Endothelial cell of umbilical vein (primary cell): Measurements from ENCODE around the gene TMEM181. TPM values are rescaled to one million over a fixed set of nuclear protein-coding genes. Genes with fewer than 3 reads are reported as not detected.

Experiments
- BruUV-seq: library from RNA; stranded (reverse); fragments of 400-500 nt; replicated peaks from 2 replicates; lab custom pipeline; 2021; lab: Mats Ljungman, UMichigan
- CTCF ChIA-PET: fragments of 300-600, 350-600 bp; sonication (Branson Sonifier 250); formaldehyde crosslinking; loops from one replicate; lab custom pipeline; 2021; ENCODE audit warnings: antibody characterized with exemption, inconsistent platforms; lab: Charles Lee
- POLR2A ChIA-PET: fragments of 300-600, 350-600 bp; sonication (Branson Sonifier 250); formaldehyde crosslinking; loops from one replicate; lab custom pipeline; 2021; ENCODE audit warnings: antibody characterized with exemption, inconsistent platforms; lab: Charles Lee
- DNase-seq: peaks from one replicate; pipeline ENCODE4 v3.0.0-alpha.2; 2011; ENCODE audit warnings: low read depth, low spot score
- FAIRE-seq: peaks from 2 replicates; lab custom pipeline; 2011; peaks lifted over from hg19 to GRCh38; lab: Jason Lieb, UNC
- H2AFZ ChIP-seq: 2 replicates; pipeline ENCODE4 v1.6.0; 2012; ENCODE audit warnings: low read depth, low read length, control low read depth, inconsistent platforms
- H3K27ac ChIP-seq: 2 replicates; pipeline ENCODE4 v1.5.1; 2011; ENCODE audit warnings: low read depth, mild to moderate bottlenecking, control low read depth, low read length, moderate library complexity; ENCODE audit not compliant: insufficient read depth
- H3K27me3 ChIP-seq, 2 experiments: 2 replicates each; pipeline versions ENCODE4 v1.6.0 to v1.6.1; 2011; ENCODE audit warnings: low read length in 2 of 2, mixed read lengths in 1 of 2; ENCODE audit not compliant: control insufficient read depth in 2 of 2, insufficient read depth in 2 of 2
- H3K36me3 ChIP-seq, 2 experiments: 2 replicates in 1 of 2; 3 replicates in 1 of 2; pipeline ENCODE4 v1.5.1; 2011; ENCODE audit warnings: low read length in 2 of 2, mild to moderate bottlenecking in 1 of 2, moderate library complexity in 1 of 2; ENCODE audit not compliant: control insufficient read depth in 2 of 2, insufficient read depth in 2 of 2; ENCODE audit errors: extremely low read depth in 1 of 2
- H3K4me1 ChIP-seq: 3 replicates; pipeline ENCODE4 v1.5.1; 2011; ENCODE audit warnings: mild to moderate bottlenecking, low read length; ENCODE audit not compliant: control insufficient read depth, insufficient read depth; ENCODE audit errors: extremely low read depth
- H3K4me2 ChIP-seq: 2 replicates; pipeline ENCODE4 v1.6.1; 2011; ENCODE audit warnings: low read length, control low read depth, mixed read lengths; ENCODE audit not compliant: insufficient read depth
- H3K4me3 ChIP-seq, 3 experiments: fragments of 200-600 bp in 1 of 3; sonication (generic), shearing (Covaris generic) in 1 of 3; replicated peaks in 1 of 3; 2 replicates each; pipeline ENCODE4 v1.5.1; 2011 to 2016; ENCODE audit warnings: control low read depth in 3 of 3, low read length in 3 of 3, mild to moderate bottlenecking in 2 of 3, inconsistent platforms in 1 of 3, low read depth in 1 of 3, moderate library complexity in 1 of 3; ENCODE audit not compliant: insufficient read depth in 1 of 3
- H3K79me2 ChIP-seq: 2 replicates; pipeline ENCODE4 v1.6.0; 2012; ENCODE audit warnings: low read length, inconsistent platforms; ENCODE audit not compliant: control insufficient read depth, insufficient read depth
- H3K9ac ChIP-seq: replicated peaks from 2 replicates; pipeline ENCODE3; 2011; ENCODE audit warnings: low read length, control low read depth; ENCODE audit not compliant: insufficient read depth; ENCODE audit errors: extremely low read depth
- H3K9me1 ChIP-seq: replicated peaks from 3 replicates; pipeline ENCODE4 v1.6.0; 2011; ENCODE audit warnings: mild to moderate bottlenecking, low read length; ENCODE audit not compliant: control insufficient read depth, insufficient read depth; ENCODE audit errors: extremely low read depth
- H3K9me3 ChIP-seq: replicated peaks from 2 replicates; pipeline ENCODE4 v1.5.1; 2012; ENCODE audit warnings: low read length, inconsistent platforms; ENCODE audit not compliant: control insufficient read depth, insufficient read depth
- H4K20me1 ChIP-seq: replicated peaks from 2 replicates; pipeline ENCODE3; 2011; ENCODE audit warnings: mild to moderate bottlenecking, low read length; ENCODE audit not compliant: control insufficient read depth, insufficient read depth; ENCODE audit errors: extremely low read depth
- CTCF ChIP-seq, 2 donors: IDR thresholded peaks; 1 replicate in 1 of 2; 2 replicates in 1 of 2; pipeline ENCODE4 v1.5.1; 2011; ENCODE audit warnings: low read length in 2 of 2, mild to moderate bottlenecking in 2 of 2, moderate library complexity in 2 of 2, control low read depth in 1 of 2, inconsistent platforms in 1 of 2, low read depth in 1 of 2; ENCODE audit not compliant: insufficient read depth in 1 of 2; ENCODE audit errors: extremely low read depth in 1 of 2
- EZH2 ChIP-seq: IDR thresholded peaks from 2 replicates; pipeline ENCODE4 v1.6.1; 2012; ENCODE audit warnings: borderline replicate concordance, low read depth, mild to moderate bottlenecking, moderate library complexity, low read length, inconsistent platforms; ENCODE audit not compliant: severe bottlenecking
- FOS ChIP-seq: IDR thresholded peaks from 2 replicates; pipeline ENCODE4 v1.6.1; 2011; ENCODE audit warnings: mild to moderate bottlenecking, low read length, moderate library complexity, borderline replicate concordance; ENCODE audit not compliant: insufficient read depth
- GATA2 ChIP-seq: IDR thresholded peaks from 2 replicates; pipeline ENCODE4 v1.7.0; 2011; ENCODE audit warnings: low read depth, mild to moderate bottlenecking, moderate library complexity, mixed read lengths, low read length; ENCODE audit not compliant: insufficient read length, insufficient read depth
- JUN ChIP-seq: IDR thresholded peaks from 2 replicates; pipeline ENCODE4 v1.6.1; 2011; ENCODE audit warnings: borderline replicate concordance, low read depth; ENCODE audit not compliant: insufficient read length, insufficient read depth
- MYC ChIP-seq: IDR thresholded peaks from one replicate; pipeline ENCODE4 v1.6.1; 2011; ENCODE audit warnings: mild to moderate bottlenecking, low read depth, low read length
- POLR2A ChIP-seq: IDR thresholded peaks from 2 replicates; pipeline ENCODE4 v1.6.1; 2012; ENCODE audit warnings: low read depth, mild to moderate bottlenecking, control low read depth, low read length
- POLR2AphosphoS5 ChIP-seq: IDR thresholded peaks from 2 replicates; pipeline ENCODE4 v1.6.1; 2012; ENCODE audit warnings: low read depth, mild to moderate bottlenecking, control low read depth, low read length, moderate library complexity; ENCODE audit not compliant: insufficient read depth
- dilution Hi-C: fragments of 300-500 bp; cut with MboI; formaldehyde crosslinking; loops from one replicate; pipeline ENCODE4 v1.15.0; 2019; ENCODE audit warnings: low sequenced_read_pairs; ENCODE audit not compliant: extremely low pct_ligation_motif_present
- intact Hi-C: fragments of 100-400 bp; cut with micrococcal nuclease; formaldehyde crosslinking; loops from one replicate; pipeline ENCODE4 v1.10.0; 2022
- polyA plus RNA-seq, 4 experiments: library from polyadenylated mRNA; depleted of rRNA in 3 of 4; stranded (reverse) in 3 of 4; unstranded in 1 of 4; fragments of >200 nt; gene quantifications; 2 replicates each; pipeline versions ENCODE4 v1.2.1 to v1.2.3, GENCODE V29; 2011 to 2012; ENCODE audit warnings: missing spikeins in 1 of 4
- total RNA-seq: library from RNA; stranded (reverse); gene quantifications from 2 replicates; pipeline ENCODE4 v1.2.3, GENCODE V29; 2021
- TF ChIP-seq, protein P1 (sequence below): IDR thresholded peaks from 2 replicates; pipeline ENCODE4 v1.6.1; 2011; ENCODE audit not compliant: insufficient read depth, insufficient read length

TMEM181 gene
- total and polyA plus RNA-seq, 2 donors (not counting 3 experiments of a cell fraction or from before 2014, with no cell fraction given) = 21.7 to 33.5 TPM

DNA sequence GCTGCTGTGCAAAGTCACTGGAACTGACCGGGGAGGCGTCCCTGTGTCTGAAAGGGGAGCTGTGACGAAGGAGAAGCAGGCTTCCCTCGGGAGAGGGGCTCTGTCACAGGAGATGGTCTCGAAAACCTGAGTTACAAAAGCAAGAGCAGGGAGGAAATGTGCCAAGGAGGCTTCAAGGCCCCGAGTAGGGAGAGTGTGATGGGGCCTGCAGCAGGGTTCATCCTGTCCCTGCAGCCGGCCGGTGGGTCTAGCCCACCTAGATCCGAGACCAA, 68.0 kb downstream of the TMEM181 start:
- Histone ChIP-seq H3K4me2 (no peak overlapping the region), H4K20me1 (no peaks in the 10 kb centered on the region), H3K36me3 (peaks cover 4 to 29% of the 10 kb centered on the region in 2 experiments), H3K9me1 (no peaks in the 10 kb centered on the region), H3K27ac (no peak overlapping the region), H3K79me2 (no peaks in the 10 kb centered on the region), H3K4me1 (peaks cover 27% of the 10 kb centered on the region), H2AFZ (no peak overlapping the region), H3K9ac (no peak overlapping the region), H3K27me3 (no peaks in the 10 kb centered on the region), H3K4me3 (no peak overlapping the region), H3K9me3 (no peaks in the 10 kb centered on the region)
- no peak for FAIRE-seq
- dilution Hi-C loops (no loop called here), intact Hi-C loops (no loop called here)
- TF ChIP-seq MYC (no peak), POLR2AphosphoS5 (no peak), JUN (no peak), EZH2 (no peak), CTCF (IDR thresholded peaks at IDR 0.05; ENCODE audit: extremely low read depth in 1 of 2, insufficient read depth in 1 of 2, low read depth in 1 of 2, low read length in 2 of 2) (no peak), GATA2 (no peak), POLR2A (no peak), FOS (no peak)
- TF ChIP-seq, protein P1, sequence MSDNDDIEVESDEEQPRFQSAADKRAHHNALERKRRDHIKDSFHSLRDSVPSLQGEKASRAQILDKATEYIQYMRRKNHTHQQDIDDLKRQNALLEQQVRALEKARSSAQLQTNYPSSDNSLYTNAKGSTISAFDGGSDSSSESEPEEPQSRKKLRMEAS = no peak
- POLR2A ChIA-PET = no interaction called here
- CTCF ChIA-PET = interaction anchor here (1.0 kb wide), 1 partner anchor 11 kb away, joined by 3 read pairs; no protein-coding TSS in a partner anchor
- DNase-seq = no peak
- BruUV-seq = no TSS peak
